SK-N-SH (cell line): Measurements from ENCODE around the gene DUSP3. TPM values are rescaled to one million over a fixed set of nuclear protein-coding genes. Genes with fewer than 3 reads are reported as not detected.

Experiments used
- CTCF ChIA-PET: fragments of 300-600, 350-600 bp; formaldehyde crosslinking; extraction: SDS; loops from one replicate; lab custom pipeline; 2021; lab: Yijun Ruan, JAX
- POLR2A ChIA-PET: fragments of 350-600 bp; sonication (Branson Sonifier 250); formaldehyde crosslinking; extraction: SDS; loops from one replicate; lab custom pipeline; 2020; ENCODE audit warnings: antibody characterized with exemption, inconsistent platforms; lab: Yijun Ruan, JAX
- DNase-seq: peaks from one replicate; pipeline ENCODE4 v3.0.0; 2012
- H2AFZ ChIP-seq: fragments of 200-600 bp; sonication (generic); 2 replicates; pipeline ENCODE4 v1.8.1; 2016; ENCODE audit warnings: antibody characterized with exemption, mild to moderate bottlenecking, low read depth
- H3F3A ChIP-seq: fragments of 200-600 bp; sonication (generic); replicated peaks from 2 replicates; pipeline ENCODE3; 2016; ENCODE audit warnings: antibody characterized with exemption, mild to moderate bottlenecking; ENCODE audit not compliant: insufficient read depth
- H3K27ac ChIP-seq, 2 experiments: fragments of 200-500 bp in 1 of 2; fragments of 200-600 bp in 1 of 2; sonication (Bioruptor generic) in 1 of 2; sonication (generic), shearing (Covaris generic) in 1 of 2; 2 replicates each; pipeline versions ENCODE4 v1.5.1 to v1.6.1; 2014 to 2016; ENCODE audit warnings: low read depth in 2 of 2, inconsistent platforms in 1 of 2, low read length in 1 of 2, mild to moderate bottlenecking in 1 of 2, mixed read lengths in 1 of 2
- H3K27me3 ChIP-seq: fragments of 200-600 bp; sonication (generic), shearing (Covaris generic); 2 replicates; pipeline ENCODE4 v1.6.1; 2016; ENCODE audit warnings: mixed run types; ENCODE audit not compliant: insufficient read depth
- H3K36me3 ChIP-seq, 2 experiments: fragments of 200-500 bp in 1 of 2; fragments of 200-600 bp in 1 of 2; sonication (Bioruptor generic) in 1 of 2; sonication (generic) in 1 of 2; replicated peaks in 1 of 2; 2 replicates each; pipeline versions ENCODE3 to v1.5.1; 2014 to 2016; ENCODE audit warnings: low read length in 1 of 2, mild to moderate bottlenecking in 1 of 2; ENCODE audit not compliant: insufficient read depth in 2 of 2, control insufficient read depth in 1 of 2
- H3K4me1 ChIP-seq, 2 experiments: fragments of 200-500 bp in 1 of 2; fragments of 200-600 bp in 1 of 2; sonication (Bioruptor generic) in 1 of 2; sonication (generic), shearing (Covaris generic) in 1 of 2; 2 replicates each; pipeline versions ENCODE4 v1.5.1 to v1.6.1; 2014 to 2016; ENCODE audit warnings: low read depth in 1 of 2, low read length in 1 of 2, mixed run types in 1 of 2; ENCODE audit not compliant: insufficient read depth in 2 of 2, control insufficient read depth in 1 of 2
- H3K4me2 ChIP-seq: fragments of 200-600 bp; sonication (generic), shearing (Covaris generic); 2 replicates; pipeline ENCODE4 v1.6.1; 2017; ENCODE audit warnings: mixed run types
- H3K4me3 ChIP-seq, 2 experiments: fragments of 200-500 bp in 1 of 2; fragments of 200-600 bp in 1 of 2; sonication (Bioruptor generic) in 1 of 2; sonication (generic), shearing (Covaris generic) in 1 of 2; 2 replicates each; pipeline versions ENCODE4 v1.5.1 to v1.8.1; 2014 to 2016; ENCODE audit warnings: low read depth in 2 of 2, inconsistent platforms in 1 of 2, low read length in 1 of 2, mild to moderate bottlenecking in 1 of 2, mixed read lengths in 1 of 2, moderate library complexity in 1 of 2
- H3K79me2 ChIP-seq: fragments of 200-600 bp; sonication (generic); 2 replicates; pipeline ENCODE4 v1.8.1; 2017; ENCODE audit warnings: mild to moderate bottlenecking; ENCODE audit not compliant: insufficient read depth
- H3K9ac ChIP-seq: fragments of 200-600 bp; sonication (generic); 2 replicates; pipeline ENCODE4 v1.6.1; 2017; ENCODE audit warnings: mixed run types
- H3K9me2 ChIP-seq: fragments of 200-600 bp; sonication (generic); 2 replicates; pipeline ENCODE4 v1.6.1; 2017; ENCODE audit warnings: mixed run types
- H3K9me3 ChIP-seq: fragments of 200-600 bp; sonication (generic); 2 replicates; pipeline ENCODE4 v1.6.1; 2017; ENCODE audit warnings: mixed run types, mild to moderate bottlenecking, moderate library complexity
- H4K20me1 ChIP-seq: fragments of 200-600 bp; sonication (generic); 2 replicates; pipeline ENCODE4 v1.6.1; 2017; ENCODE audit warnings: mild to moderate bottlenecking, mixed run types; ENCODE audit not compliant: insufficient read depth
- FOXJ3 ChIP-seq: sonication (generic); formaldehyde crosslinking; IDR thresholded peaks from 2 replicates; pipeline ENCODE4 v1.5.1; 2020; ENCODE audit warnings: mild to moderate bottlenecking, missing genetic modification reagents
- GABPA ChIP-seq: IDR thresholded peaks from 2 replicates; pipeline ENCODE4 v1.4.0; 2012; ENCODE audit warnings: low read depth, mild to moderate bottlenecking
- GATA2 ChIP-seq: sonication (generic); formaldehyde crosslinking; IDR thresholded peaks from 2 replicates; pipeline ENCODE4 v1.5.0; 2020; ENCODE audit warnings: mild to moderate bottlenecking, missing genetic modification reagents
- IRF3 ChIP-seq: fragments of 150-350 bp; IDR thresholded peaks from 2 replicates; pipeline ENCODE4 v1.6.1; 2016; ENCODE audit warnings: mild to moderate bottlenecking, low read depth, low read length
- MAX ChIP-seq: IDR thresholded peaks from 2 replicates; pipeline ENCODE4 v1.4.0; 2012; ENCODE audit warnings: low read depth
- NRF1 ChIP-seq: IDR thresholded peaks from 2 replicates; pipeline ENCODE4 v1.6.1; 2012; ENCODE audit warnings: low read depth, mild to moderate bottlenecking, low read length
- POLR2AphosphoS5 ChIP-seq: IDR thresholded peaks from 2 replicates; pipeline ENCODE4 v1.6.1; 2012; ENCODE audit warnings: low read depth, low read length
- RAD21 ChIP-seq: IDR thresholded peaks from 2 replicates; pipeline ENCODE4 v1.6.1; 2012; ENCODE audit warnings: mild to moderate bottlenecking, low read length
- RXRA ChIP-seq: IDR thresholded peaks from 2 replicates; pipeline ENCODE4 v1.4.0; 2012; ENCODE audit warnings: low read depth, mild to moderate bottlenecking, borderline replicate concordance
- SIN3A ChIP-seq: IDR thresholded peaks from 2 replicates; pipeline ENCODE4 v1.6.1; 2012; ENCODE audit warnings: low read depth, mild to moderate bottlenecking, low read length, moderate library complexity, borderline replicate concordance
- TAF1 ChIP-seq: IDR thresholded peaks from 2 replicates; pipeline ENCODE4 v1.6.1; 2012; ENCODE audit warnings: low read depth, mild to moderate bottlenecking, low read length, moderate library complexity, borderline replicate concordance
- YY1 ChIP-seq: IDR thresholded peaks from 2 replicates; pipeline ENCODE4 v1.4.0; 2012; ENCODE audit warnings: low read depth, mild to moderate bottlenecking
- WGBS: methylation state at CpG from one replicate; pipeline ENCODE4 v1.1.6; 2017; ENCODE audit warnings: low lambda C conversion rate; 5-methylcytosine and 5-hydroxymethylcytosine counted together
- polyA plus RNA-seq, 3 experiments: library from polyadenylated mRNA; depleted of rRNA; stranded (reverse); fragments of >200 nt; gene quantifications; 2 replicates each; pipeline ENCODE4 v1.2.3, GENCODE V29; 2012
- TF ChIP-seq, protein P1 (sequence below): IDR thresholded peaks from 2 replicates; pipeline ENCODE4 v1.4.0; 2012; ENCODE audit warnings: low read depth, borderline replicate concordance
- TF ChIP-seq, protein P2 (sequence below): IDR thresholded peaks from 2 replicates; pipeline ENCODE4 v1.4.0; 2012; ENCODE audit warnings: low read depth, borderline replicate concordance

Gene DUSP3
- polyA plus RNA-seq, 1 of the 3 experiments (the other 2 are of a cell fraction): 31.5 TPM

DNA sequence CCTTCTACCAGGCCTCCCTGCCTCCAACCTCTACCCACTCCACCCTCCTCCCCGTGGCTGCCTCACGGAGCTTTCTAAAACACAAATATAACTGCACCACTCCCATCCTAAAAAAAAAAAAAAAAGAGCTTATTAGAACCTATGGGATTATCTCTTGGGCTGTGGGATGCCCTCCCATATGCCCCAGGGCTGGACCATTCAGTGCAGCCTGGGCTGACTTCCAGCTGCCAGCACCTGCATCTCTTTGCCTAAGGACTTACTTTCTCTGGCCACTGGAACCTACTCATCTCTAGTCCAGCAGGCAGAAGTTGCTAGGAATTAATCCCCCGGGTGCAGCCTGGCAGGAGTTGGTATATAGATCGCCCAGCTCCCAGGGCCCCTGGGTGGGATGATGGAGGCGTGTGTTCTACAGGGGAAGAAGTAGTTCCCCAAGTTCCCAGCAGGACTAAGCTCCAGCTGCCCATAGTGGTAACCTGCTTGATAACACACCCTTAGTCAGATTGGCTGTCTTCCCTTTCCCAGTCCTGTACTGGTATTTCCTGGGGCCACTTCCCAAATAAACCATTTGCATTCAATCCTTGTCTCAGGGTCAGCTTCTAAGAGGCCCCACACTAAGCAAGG lies 43.9 kb upstream of the DUSP3 start:
- no peak overlapping the region for H3K4me3 ChIP-seq
- H3K79me2 ChIP-seq: no peaks in the 10 kb centered on the region
- H4K20me1 ChIP-seq: no peaks in the 10 kb centered on the region
- peaks cover 10 to 16% of the 10 kb centered on the region in 2 experiments for H3K36me3 ChIP-seq
- TF ChIP-seq RAD21 (no peak), TAF1 (no peak), RXRA (no peak), SIN3A (no peak), IRF3 (no peak), YY1 (no peak), FOXJ3 (CRISPR knock-in tag) (no peak), NRF1 (no peak), POLR2AphosphoS5 (no peak), GABPA (no peak), GATA2 (CRISPR knock-in tag) (no peak), MAX (no peak)
- TF ChIP-seq, protein P1, sequence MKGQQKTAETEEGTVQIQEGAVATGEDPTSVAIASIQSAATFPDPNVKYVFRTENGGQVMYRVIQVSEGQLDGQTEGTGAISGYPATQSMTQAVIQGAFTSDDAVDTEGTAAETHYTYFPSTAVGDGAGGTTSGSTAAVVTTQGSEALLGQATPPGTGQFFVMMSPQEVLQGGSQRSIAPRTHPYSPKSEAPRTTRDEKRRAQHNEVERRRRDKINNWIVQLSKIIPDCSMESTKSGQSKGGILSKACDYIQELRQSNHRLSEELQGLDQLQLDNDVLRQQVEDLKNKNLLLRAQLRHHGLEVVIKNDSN: no peak
- TF ChIP-seq, protein P2, sequence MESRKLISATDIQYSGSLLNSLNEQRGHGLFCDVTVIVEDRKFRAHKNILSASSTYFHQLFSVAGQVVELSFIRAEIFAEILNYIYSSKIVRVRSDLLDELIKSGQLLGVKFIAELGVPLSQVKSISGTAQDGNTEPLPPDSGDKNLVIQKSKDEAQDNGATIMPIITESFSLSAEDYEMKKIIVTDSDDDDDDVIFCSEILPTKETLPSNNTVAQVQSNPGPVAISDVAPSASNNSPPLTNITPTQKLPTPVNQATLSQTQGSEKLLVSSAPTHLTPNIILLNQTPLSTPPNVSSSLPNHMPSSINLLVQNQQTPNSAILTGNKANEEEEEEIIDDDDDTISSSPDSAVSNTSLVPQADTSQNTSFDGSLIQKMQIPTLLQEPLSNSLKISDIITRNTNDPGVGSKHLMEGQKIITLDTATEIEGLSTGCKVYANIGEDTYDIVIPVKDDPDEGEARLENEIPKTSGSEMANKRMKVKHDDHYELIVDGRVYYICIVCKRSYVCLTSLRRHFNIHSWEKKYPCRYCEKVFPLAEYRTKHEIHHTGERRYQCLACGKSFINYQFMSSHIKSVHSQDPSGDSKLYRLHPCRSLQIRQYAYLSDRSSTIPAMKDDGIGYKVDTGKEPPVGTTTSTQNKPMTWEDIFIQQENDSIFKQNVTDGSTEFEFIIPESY: no peak
- TF ChIP-seq, all 33 proteins: peak for 0
- no peaks in the 10 kb centered on the region for H3F3A ChIP-seq
- no peaks in the 10 kb centered on the region for H3K27me3 ChIP-seq
- H3K27ac ChIP-seq: no peak overlapping the region
- WGBS: 84% methylated on average over 5 of the region's 5 CpGs
- no peaks in the 10 kb centered on the region for H3K9me2 ChIP-seq
- CTCF ChIA-PET: interaction anchor here (0.6 to 1.8 kb wide), 2 partner anchors 24 to 33 kb away, joined by 3 to 10 read pairs; partner anchors contain the start of gene CD300LG
- POLR2A ChIA-PET: no interaction called here
- H3K9me3 ChIP-seq: no peaks in the 10 kb centered on the region
- no peak overlapping the region for H3K9ac ChIP-seq
- peaks cover 0 to 5% of the 10 kb centered on the region in 2 experiments; a peak in 1 of 4 replicates for H3K4me1 ChIP-seq
- peak; percentile 37 for DNase-seq
- H3K4me2 ChIP-seq: no peak overlapping the region
- no peak overlapping the region for H2AFZ ChIP-seq
